SK-N-SH (cell line): ENCODE measurements around the gene SP2. TPM values are rescaled to one million over a fixed set of nuclear protein-coding genes. Genes with fewer than 3 reads are reported as not detected.
A peak's percentile ranks its signal among the peaks of the same experiment; 100 is the strongest.

ENCODE experiments used
- CTCF ChIA-PET: fragments of 300-600, 350-600 bp; formaldehyde crosslinking; extraction: SDS; loops from one replicate; lab custom pipeline; 2021; lab: Yijun Ruan, JAX
- POLR2A ChIA-PET: fragments of 350-600 bp; sonication (Branson Sonifier 250); formaldehyde crosslinking; extraction: SDS; loops from one replicate; lab custom pipeline; 2020; ENCODE audit warnings: antibody characterized with exemption, inconsistent platforms; lab: Yijun Ruan, JAX
- DNase-seq: peaks from one replicate; pipeline ENCODE4 v3.0.0; 2012
- H2AFZ ChIP-seq: fragments of 200-600 bp; sonication (generic); 2 replicates; pipeline ENCODE4 v1.8.1; 2016; ENCODE audit warnings: antibody characterized with exemption, mild to moderate bottlenecking, low read depth
- H3F3A ChIP-seq: fragments of 200-600 bp; sonication (generic); replicated peaks from 2 replicates; pipeline ENCODE3; 2016; ENCODE audit warnings: antibody characterized with exemption, mild to moderate bottlenecking; ENCODE audit not compliant: insufficient read depth
- H3K27ac ChIP-seq, 2 experiments: fragments of 200-500 bp in 1 of 2; fragments of 200-600 bp in 1 of 2; sonication (Bioruptor generic) in 1 of 2; sonication (generic), shearing (Covaris generic) in 1 of 2; 2 replicates each; pipeline versions ENCODE4 v1.5.1 to v1.6.1; 2014 to 2016; ENCODE audit warnings: low read depth in 2 of 2, inconsistent platforms in 1 of 2, low read length in 1 of 2, mild to moderate bottlenecking in 1 of 2, mixed read lengths in 1 of 2
- H3K27me3 ChIP-seq: fragments of 200-600 bp; sonication (generic), shearing (Covaris generic); 2 replicates; pipeline ENCODE4 v1.6.1; 2016; ENCODE audit warnings: mixed run types; ENCODE audit not compliant: insufficient read depth
- H3K36me3 ChIP-seq, 2 experiments: fragments of 200-500 bp in 1 of 2; fragments of 200-600 bp in 1 of 2; sonication (Bioruptor generic) in 1 of 2; sonication (generic) in 1 of 2; replicated peaks in 1 of 2; 2 replicates each; pipeline versions ENCODE3 to v1.5.1; 2014 to 2016; ENCODE audit warnings: low read length in 1 of 2, mild to moderate bottlenecking in 1 of 2; ENCODE audit not compliant: insufficient read depth in 2 of 2, control insufficient read depth in 1 of 2
- H3K4me1 ChIP-seq, 2 experiments: fragments of 200-500 bp in 1 of 2; fragments of 200-600 bp in 1 of 2; sonication (Bioruptor generic) in 1 of 2; sonication (generic), shearing (Covaris generic) in 1 of 2; 2 replicates each; pipeline versions ENCODE4 v1.5.1 to v1.6.1; 2014 to 2016; ENCODE audit warnings: low read depth in 1 of 2, low read length in 1 of 2, mixed run types in 1 of 2; ENCODE audit not compliant: insufficient read depth in 2 of 2, control insufficient read depth in 1 of 2
- H3K4me2 ChIP-seq: fragments of 200-600 bp; sonication (generic), shearing (Covaris generic); 2 replicates; pipeline ENCODE4 v1.6.1; 2017; ENCODE audit warnings: mixed run types
- H3K4me3 ChIP-seq, 2 experiments: fragments of 200-500 bp in 1 of 2; fragments of 200-600 bp in 1 of 2; sonication (Bioruptor generic) in 1 of 2; sonication (generic), shearing (Covaris generic) in 1 of 2; 2 replicates each; pipeline versions ENCODE4 v1.5.1 to v1.8.1; 2014 to 2016; ENCODE audit warnings: low read depth in 2 of 2, inconsistent platforms in 1 of 2, low read length in 1 of 2, mild to moderate bottlenecking in 1 of 2, mixed read lengths in 1 of 2, moderate library complexity in 1 of 2
- H3K79me2 ChIP-seq: fragments of 200-600 bp; sonication (generic); 2 replicates; pipeline ENCODE4 v1.8.1; 2017; ENCODE audit warnings: mild to moderate bottlenecking; ENCODE audit not compliant: insufficient read depth
- H3K9ac ChIP-seq: fragments of 200-600 bp; sonication (generic); 2 replicates; pipeline ENCODE4 v1.6.1; 2017; ENCODE audit warnings: mixed run types
- H3K9me2 ChIP-seq: fragments of 200-600 bp; sonication (generic); 2 replicates; pipeline ENCODE4 v1.6.1; 2017; ENCODE audit warnings: mixed run types
- H3K9me3 ChIP-seq: fragments of 200-600 bp; sonication (generic); 2 replicates; pipeline ENCODE4 v1.6.1; 2017; ENCODE audit warnings: mixed run types, mild to moderate bottlenecking, moderate library complexity
- H4K20me1 ChIP-seq: fragments of 200-600 bp; sonication (generic); 2 replicates; pipeline ENCODE4 v1.6.1; 2017; ENCODE audit warnings: mild to moderate bottlenecking, mixed run types; ENCODE audit not compliant: insufficient read depth
- ELF1 ChIP-seq: IDR thresholded peaks from 2 replicates; pipeline ENCODE4 v1.4.0; 2012
- EZH2phosphoT487 ChIP-seq: fragments of 200-600 bp; sonication (generic); IDR thresholded peaks from 2 replicates; pipeline ENCODE4 v1.6.1; 2017; ENCODE audit warnings: low read depth, mixed run types, mild to moderate bottlenecking, antibody characterized with exemption, moderate library complexity, borderline replicate concordance
- GABPA ChIP-seq: IDR thresholded peaks from 2 replicates; pipeline ENCODE4 v1.4.0; 2012; ENCODE audit warnings: low read depth, mild to moderate bottlenecking
- JUND ChIP-seq: IDR thresholded peaks from 2 replicates; pipeline ENCODE4 v1.4.0; 2012
- MAX ChIP-seq: IDR thresholded peaks from 2 replicates; pipeline ENCODE4 v1.4.0; 2012; ENCODE audit warnings: low read depth
- MEF2A ChIP-seq: IDR thresholded peaks from 2 replicates; pipeline ENCODE4 v1.4.0; 2012; ENCODE audit warnings: low read depth, borderline replicate concordance
- MXI1 ChIP-seq: IDR thresholded peaks from 2 replicates; pipeline ENCODE4 v1.6.1; 2012; ENCODE audit warnings: mild to moderate bottlenecking, low read depth, low read length, improper control_type of control experiment
- NFIC ChIP-seq: IDR thresholded peaks from 2 replicates; pipeline ENCODE4 v1.4.0; 2012; ENCODE audit warnings: borderline replicate concordance
- NRF1 ChIP-seq: IDR thresholded peaks from 2 replicates; pipeline ENCODE4 v1.6.1; 2012; ENCODE audit warnings: low read depth, mild to moderate bottlenecking, low read length
- SIN3A ChIP-seq: IDR thresholded peaks from 2 replicates; pipeline ENCODE4 v1.6.1; 2012; ENCODE audit warnings: low read depth, mild to moderate bottlenecking, low read length, moderate library complexity, borderline replicate concordance
- TCF12 ChIP-seq: IDR thresholded peaks from 2 replicates; pipeline ENCODE4 v1.4.0; 2012
- TEAD4 ChIP-seq: IDR thresholded peaks from 2 replicates; pipeline ENCODE4 v1.4.0; 2012; ENCODE audit warnings: mild to moderate bottlenecking, borderline replicate concordance; ENCODE audit not compliant: insufficient read depth
- ZBTB33 ChIP-seq: IDR thresholded peaks from 2 replicates; pipeline ENCODE4 v1.4.0; 2012; ENCODE audit warnings: low read depth, borderline replicate concordance
- WGBS: methylation state at CpG from one replicate; pipeline ENCODE4 v1.1.6; 2017; ENCODE audit warnings: low lambda C conversion rate; 5-methylcytosine and 5-hydroxymethylcytosine counted together
- polyA plus RNA-seq, 3 experiments: library from polyadenylated mRNA; depleted of rRNA; stranded (reverse); fragments of >200 nt; gene quantifications; 2 replicates each; pipeline ENCODE4 v1.2.3, GENCODE V29; 2012
- TF ChIP-seq, protein P1 (sequence below): IDR thresholded peaks from 2 replicates; pipeline ENCODE4 v1.4.0; 2012; ENCODE audit warnings: low read depth, borderline replicate concordance
- TF ChIP-seq, protein P2 (sequence below): fragments of 150-350 bp; IDR thresholded peaks from 2 replicates; pipeline ENCODE4 v1.6.1; 2017; ENCODE audit warnings: antibody characterized with exemption, low read length, low read depth, borderline replicate concordance
- TF ChIP-seq, protein P3 (sequence below): IDR thresholded peaks from 2 replicates; pipeline ENCODE4; 2012

Gene SP2
- polyA plus RNA-seq, 1 of the 3 experiments (the other 2 are of a cell fraction) = 16.7 TPM

- no peaks in the 10 kb centered on the region for H3K79me2 ChIP-seq
- H3K9me3 ChIP-seq = no peaks in the 10 kb centered on the region
- no peaks in the 10 kb centered on the region for H3K9me2 ChIP-seq
- no peak overlapping the region for H3K9ac ChIP-seq
- TF ChIP-seq TCF12 (no peak), ELF1 (no peak), SIN3A (no peak), EZH2phosphoT487 (no peak), ZBTB33 (no peak), MXI1 (no peak), TEAD4 (no peak), GABPA (no peak)
- TF ChIP-seq, protein P1, sequence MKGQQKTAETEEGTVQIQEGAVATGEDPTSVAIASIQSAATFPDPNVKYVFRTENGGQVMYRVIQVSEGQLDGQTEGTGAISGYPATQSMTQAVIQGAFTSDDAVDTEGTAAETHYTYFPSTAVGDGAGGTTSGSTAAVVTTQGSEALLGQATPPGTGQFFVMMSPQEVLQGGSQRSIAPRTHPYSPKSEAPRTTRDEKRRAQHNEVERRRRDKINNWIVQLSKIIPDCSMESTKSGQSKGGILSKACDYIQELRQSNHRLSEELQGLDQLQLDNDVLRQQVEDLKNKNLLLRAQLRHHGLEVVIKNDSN = no peak
- TF ChIP-seq, protein P2, sequence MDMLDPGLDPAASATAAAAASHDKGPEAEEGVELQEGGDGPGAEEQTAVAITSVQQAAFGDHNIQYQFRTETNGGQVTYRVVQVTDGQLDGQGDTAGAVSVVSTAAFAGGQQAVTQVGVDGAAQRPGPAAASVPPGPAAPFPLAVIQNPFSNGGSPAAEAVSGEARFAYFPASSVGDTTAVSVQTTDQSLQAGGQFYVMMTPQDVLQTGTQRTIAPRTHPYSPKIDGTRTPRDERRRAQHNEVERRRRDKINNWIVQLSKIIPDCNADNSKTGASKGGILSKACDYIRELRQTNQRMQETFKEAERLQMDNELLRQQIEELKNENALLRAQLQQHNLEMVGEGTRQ = no peak
- ChIA-PET POLR2A (interaction anchor here (1.6 to 1.8 kb wide), 2 partner anchors 9 to 36 kb away, joined by 4 read pairs; no protein-coding TSS in a partner anchor), CTCF (interaction anchor here (0.7 to 33.0 kb wide), 16 partner anchors 4 to 169 kb away, joined by 3 to 1447 read pairs (median 6); partner anchors contain the start of genes LRRC46, MRPL10, OSBPL7 and PNPO)
- H3K4me2 ChIP-seq = no peak overlapping the region
- H4K20me1 ChIP-seq = 0 out of 2 replicates have a peak, but pooled peaks cover 6% of the 10 kb centered on the region
- H3K27me3 ChIP-seq = peaks cover 81% of the 10 kb centered on the region
- no peak for DNase-seq
- H3K4me3 ChIP-seq = no peak overlapping the region; a peak in 1 of 4 replicates
- H3K36me3 ChIP-seq = no peaks in the 10 kb centered on the region
- H3K27ac ChIP-seq = no peak overlapping the region
- 38% methylated on average over 20 of the region's 23 CpGs for WGBS
- H2AFZ ChIP-seq = no peak overlapping the region
- H3K4me1 ChIP-seq = peaks cover 0 to 21% of the 10 kb centered on the region in 2 experiments; a peak in 2 of 4 replicates
- H3F3A ChIP-seq = peaks cover 3% of the 10 kb centered on the region
Measured at GRCh38 chr17:47848198-47848513, 47.9 kb upstream of the SP2 start.

DNA sequence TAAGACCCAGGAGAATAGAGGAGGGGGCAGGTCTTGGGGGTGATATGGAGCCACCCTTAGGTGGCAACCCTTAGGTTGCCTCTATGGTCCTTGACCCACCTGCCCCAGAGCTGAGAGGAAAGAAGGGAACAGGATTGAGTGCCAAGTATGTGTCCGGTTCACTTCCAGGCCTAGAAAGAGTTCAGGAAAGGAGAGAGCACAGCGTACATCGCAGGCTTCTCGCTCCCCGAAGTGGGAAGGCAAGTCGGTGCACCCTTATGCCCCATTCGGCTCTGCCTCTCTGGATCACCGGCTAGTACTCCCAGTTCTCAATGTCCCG lies 45.7 kb upstream of the SP2 start:
- POLR2A ChIA-PET = interaction anchor here (0.8 to 1.1 kb wide), 4 partner anchors 9 to 45 kb away, joined by 3 read pairs; partner anchors contain the start of genes LRRC46, MRPL10, SCRN2 and SP2

More for the DNA sequence above, 45.7 kb upstream of the SP2 start:
- CTCF ChIA-PET = interaction anchor here (1.0 to 33.0 kb wide), 9 partner anchors 13 to 171 kb away, joined by 3 to 1447 read pairs (median 8); partner anchors contain the start of genes CDK5RAP3, LRRC46, MRPL10 and OSBPL7
- Histone ChIP-seq H3K27me3 (peaks cover 99% of the 10 kb centered on the region), H3K4me3 (0 out of 4 replicates have a peak overlapping the region, but pooled peaks of 1 of the 2 experiments have one; percentile 34)
- TF ChIP-seq GABPA (no peak), MEF2A (no peak), ZBTB33 (no peak), MAX (no peak), JUND (no peak), NFIC (no peak), NRF1 (no peak)
- TF ChIP-seq, protein P3, sequence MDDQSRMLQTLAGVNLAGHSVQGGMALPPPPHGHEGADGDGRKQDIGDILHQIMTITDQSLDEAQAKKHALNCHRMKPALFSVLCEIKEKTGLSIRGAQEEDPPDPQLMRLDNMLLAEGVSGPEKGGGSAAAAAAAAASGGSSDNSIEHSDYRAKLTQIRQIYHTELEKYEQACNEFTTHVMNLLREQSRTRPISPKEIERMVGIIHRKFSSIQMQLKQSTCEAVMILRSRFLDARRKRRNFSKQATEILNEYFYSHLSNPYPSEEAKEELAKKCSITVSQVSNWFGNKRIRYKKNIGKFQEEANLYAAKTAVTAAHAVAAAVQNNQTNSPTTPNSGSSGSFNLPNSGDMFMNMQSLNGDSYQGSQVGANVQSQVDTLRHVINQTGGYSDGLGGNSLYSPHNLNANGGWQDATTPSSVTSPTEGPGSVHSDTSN = no peak
- TF ChIP-seq, all 33 proteins: peak for 0
- no peaks in the 10 kb centered on the region for H3K79me2 ChIP-seq
- 0 out of 2 replicates have a peak, but pooled peaks cover 6% of the 10 kb centered on the region for H4K20me1 ChIP-seq
- H2AFZ ChIP-seq = no peak overlapping the region
- no peaks in the 10 kb centered on the region for H3K9me3 ChIP-seq
- H3F3A ChIP-seq = peaks cover 3% of the 10 kb centered on the region
- H3K36me3 ChIP-seq = no peaks in the 10 kb centered on the region
- no peak overlapping the region for H3K27ac ChIP-seq
- DNase-seq = no peak
- H3K4me2 ChIP-seq = peak overlapping the region; percentile 73; the same call in 1 of the 2 replicates
- WGBS = 43% methylated on average over 9 of the region's 9 CpGs
- H3K4me1 ChIP-seq = peaks cover 0 to 13% of the 10 kb centered on the region in 2 experiments; a peak in 1 of 4 replicates
- no peaks in the 10 kb centered on the region for H3K9me2 ChIP-seq
- H3K9ac ChIP-seq = no peak overlapping the region
